ENCODE data around the gene HMOX1.
A peak's percentile ranks its signal among the peaks of the same experiment; 100 is the strongest.
"Not testable (repeated sequence)": the region's sequence is repeated elsewhere in the genome, so short reads cannot be mapped to it uniquely, and the experiment has no call there.

Gene HMOX1

DNA sequence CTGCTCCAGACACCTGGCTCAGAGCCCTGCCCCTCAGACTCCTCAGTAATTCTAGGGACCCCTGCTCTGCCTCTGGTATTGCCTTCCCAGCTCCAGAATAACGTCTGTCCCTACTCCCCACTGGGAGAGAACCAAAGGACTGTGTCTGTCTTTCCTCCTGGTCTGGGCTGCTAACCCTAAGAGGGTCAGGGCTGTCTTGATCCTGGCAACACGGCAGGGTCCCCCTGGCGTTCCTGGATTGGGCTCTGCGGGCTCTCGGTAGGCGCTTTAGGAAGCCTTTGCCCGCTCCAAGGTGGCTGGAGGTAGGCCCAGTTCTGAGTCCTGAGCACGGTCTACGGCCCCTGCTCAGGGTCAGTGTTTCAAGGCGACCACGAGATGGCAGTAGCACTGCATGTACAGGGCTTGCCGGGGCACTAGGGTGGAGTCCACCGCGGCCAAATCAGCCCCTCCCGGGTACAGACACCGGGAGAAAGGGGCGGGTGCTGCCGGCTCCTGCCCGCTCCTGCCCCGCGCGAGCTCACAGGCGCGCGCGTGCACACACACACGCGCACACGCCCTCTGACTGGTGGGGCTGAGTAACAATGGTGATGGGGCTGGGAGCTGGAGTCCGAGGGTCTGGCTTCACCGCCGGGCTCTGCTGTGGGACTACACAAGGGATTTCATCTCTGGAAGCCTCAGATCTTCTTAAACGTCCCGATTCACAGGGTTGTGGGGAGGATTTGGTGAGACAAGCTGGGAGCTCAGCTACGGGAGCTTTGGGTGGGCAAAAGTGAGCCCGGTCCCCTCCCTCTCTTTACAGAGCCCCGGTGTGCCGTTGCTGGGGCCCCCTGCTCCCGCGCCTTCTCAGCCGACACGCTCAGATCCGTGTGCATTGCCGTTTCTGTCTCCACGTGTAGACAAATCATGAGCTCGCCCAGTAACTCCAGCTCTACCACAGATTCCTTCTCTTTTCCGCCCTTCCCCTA lies 30.1 kb upstream of the HMOX1 start:
- DNase-seq, result peak; percentile 97

DNA sequence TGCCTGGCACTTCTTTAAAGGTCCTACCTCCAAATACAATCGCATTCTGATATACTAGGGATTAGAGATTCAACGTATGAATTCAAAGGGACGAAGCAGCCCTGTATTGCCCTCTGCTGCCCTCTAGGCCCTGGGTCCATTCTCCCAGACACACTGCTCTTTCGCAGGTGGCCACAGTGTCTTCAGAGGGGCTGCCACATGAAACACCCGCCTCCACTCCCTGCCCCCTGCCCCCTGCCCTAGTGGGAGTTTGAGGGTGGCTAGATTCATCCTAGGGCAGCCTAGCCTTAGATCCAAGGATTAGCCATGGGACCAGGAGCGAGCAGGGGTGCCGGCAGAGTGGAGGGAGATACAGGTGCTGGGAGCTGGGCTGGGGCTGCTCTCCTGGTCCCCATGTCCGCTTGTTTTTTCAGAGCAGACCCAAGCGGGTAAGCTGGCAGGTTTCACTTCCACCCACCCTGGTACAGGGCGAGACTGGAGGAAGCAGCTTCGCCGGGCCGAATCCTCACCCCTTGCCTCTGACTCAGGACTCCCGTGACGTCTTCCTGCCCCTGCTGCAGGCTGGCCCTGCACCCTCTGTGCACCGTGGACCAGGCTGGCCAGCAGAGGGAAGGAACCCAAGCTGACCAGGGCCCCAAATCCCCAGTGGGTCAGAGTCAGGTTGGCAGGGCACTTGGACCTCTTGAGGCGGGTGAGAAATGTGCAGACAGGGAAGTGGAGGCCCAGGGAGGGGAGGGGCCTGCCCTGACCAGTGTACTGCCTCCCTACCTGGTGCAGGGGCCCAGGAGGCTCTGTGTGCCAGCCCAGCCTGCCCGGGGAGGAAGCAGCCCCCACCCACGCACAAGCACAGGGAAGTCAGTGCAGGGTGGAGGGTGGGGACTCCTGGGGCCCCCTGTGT lies 28.4 kb upstream of the HMOX1 start:
- peak; percentile 73 for DNase-seq

DNA sequence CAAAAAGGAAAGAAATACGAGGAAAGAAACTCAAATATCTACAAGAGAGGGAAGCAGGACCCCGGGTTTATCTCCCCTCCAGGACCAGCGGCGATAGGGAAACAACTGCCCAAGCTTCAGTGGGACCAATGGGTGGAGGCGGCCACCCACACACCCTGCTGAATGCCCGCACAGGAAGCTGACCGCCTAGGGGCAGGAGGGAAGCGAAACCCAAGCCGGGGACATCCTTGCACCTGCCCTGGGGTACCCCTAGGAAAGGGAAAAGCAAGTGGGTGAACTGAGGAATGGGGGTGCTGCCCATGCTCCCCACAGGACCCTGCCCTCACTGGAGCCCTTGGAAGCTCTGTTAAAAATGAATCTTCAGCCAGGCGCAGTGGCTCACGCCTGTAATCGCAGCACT lies 27.6 kb upstream of the HMOX1 start:
- no peak for DNase-seq

DNA sequence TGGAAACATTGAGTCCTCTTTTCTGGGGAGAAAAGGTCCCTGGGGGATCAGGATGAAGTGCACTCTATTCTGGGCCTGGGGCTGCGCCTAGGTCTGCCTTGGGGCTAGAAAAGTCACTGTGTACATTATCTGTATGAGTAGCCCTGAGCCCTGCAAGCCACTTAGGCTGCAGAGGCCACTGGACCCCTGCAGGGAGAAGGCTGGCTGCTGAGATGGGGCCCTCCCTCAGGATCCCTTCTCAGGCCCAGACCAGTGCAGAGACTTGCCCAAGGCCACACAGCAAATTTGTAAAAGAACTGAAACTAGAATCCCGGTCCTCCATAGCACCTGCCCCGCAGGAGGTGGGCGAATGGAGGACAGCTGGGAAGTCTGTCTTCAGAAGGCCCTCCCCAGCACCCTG lies 26.8 kb upstream of the HMOX1 start:
- DNase-seq, result no peak

DNA sequence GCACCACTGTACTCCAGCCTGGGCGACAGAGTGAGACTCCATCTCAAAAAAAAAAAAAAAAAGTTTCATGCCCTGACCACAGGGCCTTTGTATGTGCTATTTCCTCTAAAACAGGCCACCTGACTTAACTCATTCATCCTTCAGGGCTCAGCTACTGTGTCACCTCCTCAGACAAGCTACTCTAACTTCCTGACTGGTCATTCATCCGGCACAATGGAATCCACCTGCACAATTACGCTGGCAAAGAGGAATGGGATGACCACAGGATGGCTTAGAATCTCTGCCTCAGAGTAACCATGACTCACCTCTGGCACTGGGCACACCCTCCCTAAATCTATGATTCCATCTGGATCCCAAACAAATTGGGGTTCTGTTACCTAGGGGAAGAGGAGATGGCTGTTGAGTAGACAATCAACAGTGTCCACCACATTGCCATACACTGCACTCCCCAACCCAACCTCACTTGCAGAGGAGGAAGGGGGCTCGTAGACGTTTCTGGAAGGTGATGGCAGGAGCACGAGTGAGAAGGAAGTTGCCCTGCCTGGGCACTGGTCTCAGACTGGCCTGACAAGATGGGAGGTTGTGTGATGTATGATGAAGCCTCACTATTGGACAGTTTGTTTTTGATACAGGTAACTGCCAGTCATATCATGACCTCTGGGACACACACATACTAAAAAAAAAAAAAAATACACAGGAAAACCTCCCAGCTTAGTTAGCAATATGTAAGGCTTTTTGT lies 22.8 kb upstream of the HMOX1 start:
- peak; percentile 43 for DNase-seq

DNA sequence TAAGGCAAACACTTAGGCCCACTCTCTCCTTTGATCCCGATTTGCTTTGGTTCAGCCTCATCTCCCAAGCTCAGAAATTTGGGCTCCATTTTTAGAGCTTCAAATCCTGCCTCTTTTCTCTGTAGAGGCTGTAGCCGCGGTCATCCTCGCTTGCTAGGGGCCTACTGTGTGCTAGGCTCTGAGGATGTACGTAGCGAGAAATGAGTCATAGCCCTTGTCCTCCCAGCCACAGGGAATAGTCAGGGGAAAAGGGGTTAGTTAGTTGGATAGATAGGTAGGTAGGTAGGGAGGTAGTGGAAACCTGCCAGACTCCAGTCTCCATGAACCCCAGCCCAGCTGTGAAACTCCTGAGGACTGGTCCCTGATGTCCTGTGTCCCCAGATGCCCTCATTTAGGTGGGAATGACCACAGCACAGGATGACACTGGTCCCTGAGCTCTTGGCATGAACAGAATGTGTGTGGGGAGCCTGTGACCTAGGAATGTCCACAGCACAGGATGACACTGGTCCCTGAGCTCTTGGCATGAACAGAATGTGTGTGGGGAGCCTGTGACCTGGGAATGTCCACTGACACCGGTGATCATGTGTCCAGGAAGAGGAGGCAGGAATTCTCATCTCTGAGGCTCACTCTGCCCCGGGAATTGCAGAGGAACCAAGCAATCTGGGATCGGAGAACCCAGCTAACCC lies 21.4 kb upstream of the HMOX1 start:
- DNase-seq, result no peak

DNA sequence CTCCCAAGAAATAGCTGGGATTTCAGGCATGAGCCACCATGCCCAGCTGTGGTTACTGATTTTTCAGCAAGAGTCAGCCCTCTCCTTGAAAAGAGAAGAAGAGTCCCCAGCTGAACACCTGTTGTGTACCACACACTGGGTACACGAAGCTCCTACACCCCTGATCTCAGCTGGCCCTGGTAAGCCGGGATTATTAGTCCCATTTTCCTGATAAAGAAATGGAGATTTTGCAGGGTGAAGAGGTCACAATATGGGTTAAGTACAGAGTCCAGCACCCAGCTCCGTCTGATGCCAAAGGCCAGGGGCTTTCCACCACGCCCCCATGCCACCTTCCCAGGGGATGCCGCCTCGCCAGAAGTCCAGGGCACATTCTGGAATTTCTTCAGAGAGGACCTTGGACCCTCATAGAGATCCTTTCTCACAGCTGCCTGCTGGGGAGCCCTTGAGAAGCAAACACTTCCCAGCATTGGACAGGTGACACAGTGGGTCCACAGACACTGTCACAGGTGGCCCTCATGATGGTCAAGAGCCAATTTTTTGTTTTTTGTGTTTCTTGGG lies 19.8 kb upstream of the HMOX1 start:
- DNase-seq, result no peak

DNA sequence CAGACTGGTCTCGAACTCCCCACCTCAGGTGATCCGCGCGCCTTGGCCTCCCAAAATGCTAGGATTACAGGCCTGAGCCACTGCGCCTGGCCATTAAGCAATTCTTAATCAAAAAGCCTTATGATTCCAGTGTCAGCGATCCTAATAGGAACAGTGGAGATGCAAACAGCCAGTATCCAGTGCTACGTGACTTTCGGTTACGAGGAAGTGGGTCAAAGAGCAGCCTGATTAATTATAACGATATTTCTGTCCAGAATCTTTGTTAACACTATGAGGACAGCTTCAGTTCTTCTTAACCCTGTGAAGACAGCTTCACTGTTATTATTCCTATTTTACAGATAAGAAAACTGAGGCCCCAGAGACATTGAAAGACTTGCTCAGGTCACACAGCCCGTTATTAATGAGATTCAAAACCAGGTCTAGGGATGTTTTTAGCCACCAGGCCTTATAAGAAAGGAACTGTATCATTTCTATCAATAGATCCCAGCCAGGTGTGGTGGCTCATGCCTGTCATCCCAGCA lies 17.3 kb upstream of the HMOX1 start:
- no peak for DNase-seq

DNA sequence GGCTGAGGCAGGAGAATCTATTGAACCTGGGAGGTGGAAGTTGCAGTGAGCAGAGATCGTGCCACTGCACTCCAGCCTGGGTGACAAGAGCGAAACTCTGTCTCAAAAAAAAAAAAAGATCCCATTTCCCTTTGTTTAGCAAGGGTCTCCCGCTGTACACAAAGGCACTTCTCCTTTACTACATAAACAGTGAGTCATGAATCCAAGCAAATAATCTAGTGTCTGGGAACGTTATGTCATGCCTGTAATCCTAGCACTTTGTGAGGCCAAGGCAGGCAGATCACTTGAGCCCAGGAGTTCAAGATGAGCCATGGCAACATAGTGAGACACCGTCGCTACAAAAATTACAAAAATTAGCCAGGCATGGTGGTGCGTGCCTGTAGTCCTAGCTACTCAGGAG lies 16.7 kb upstream of the HMOX1 start:
- DNase-seq, result not testable (repeated sequence)

DNA sequence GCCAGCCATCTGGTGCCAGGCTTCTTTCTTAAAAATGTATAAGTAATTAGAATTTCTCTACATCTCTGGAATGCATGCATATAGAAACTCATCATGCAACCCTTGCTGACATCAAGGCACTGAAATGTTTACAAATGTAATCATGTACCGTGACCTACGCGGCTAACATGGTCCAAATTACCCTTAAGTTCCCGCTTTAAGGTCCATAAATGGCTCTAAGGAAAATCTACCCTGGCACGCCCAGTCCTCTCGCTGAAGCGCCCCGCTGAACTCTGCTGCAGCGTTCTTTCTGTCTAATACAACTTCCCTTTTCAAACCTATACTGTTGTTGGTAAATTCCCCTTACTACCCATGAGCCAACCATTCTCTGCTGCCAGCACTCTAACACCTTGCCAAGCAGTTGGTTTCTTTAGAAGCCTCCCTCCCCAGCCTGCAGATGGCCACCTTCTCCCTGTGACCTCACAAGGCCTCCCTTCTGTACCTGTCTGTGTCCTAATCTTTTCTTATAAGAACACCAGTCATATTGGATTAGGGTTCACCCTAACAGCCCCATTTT lies 13.5 kb upstream of the HMOX1 start:
- DNase-seq, result no peak

DNA sequence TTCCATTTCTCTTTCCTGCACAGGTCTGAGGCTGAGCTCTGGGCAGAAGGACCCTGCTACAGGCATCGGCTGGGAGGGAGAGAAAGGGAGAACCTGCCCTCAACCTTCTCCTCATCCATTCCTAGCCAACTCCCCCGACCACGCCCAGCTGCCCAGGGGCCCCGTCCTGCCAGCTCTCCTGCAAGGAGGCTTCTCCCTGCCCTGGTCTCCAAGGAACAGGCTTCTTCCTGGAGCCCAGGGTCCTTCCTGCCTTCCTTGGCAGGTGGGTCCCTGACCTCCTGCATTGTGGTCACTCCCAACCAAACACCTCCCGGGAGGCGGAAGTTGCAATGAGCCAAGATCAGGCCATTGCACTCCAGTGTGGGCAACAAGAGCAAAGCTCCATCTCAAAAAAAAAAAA lies 12.5 kb upstream of the HMOX1 start:
- no peak for DNase-seq

DNA sequence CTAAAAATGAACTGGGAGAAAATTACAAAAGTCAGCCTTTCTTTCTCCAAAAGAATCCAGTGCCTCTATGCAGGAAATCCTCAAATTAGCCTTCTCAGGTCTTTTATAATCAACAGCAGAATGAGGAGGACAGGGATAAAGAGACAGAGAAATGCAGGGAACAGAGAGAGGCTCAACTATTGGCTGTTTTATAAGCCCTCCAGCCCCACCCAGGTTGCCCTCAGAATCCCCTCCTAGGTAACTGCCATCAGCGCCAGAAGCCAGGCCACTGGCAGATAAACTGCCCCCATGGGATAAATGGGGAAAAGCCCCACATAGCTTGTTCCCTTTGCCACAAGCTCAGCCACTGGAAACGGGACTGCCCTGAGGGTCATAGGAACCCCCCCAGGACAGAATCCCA lies 10.9 kb upstream of the HMOX1 start:
- no peak for DNase-seq

DNA sequence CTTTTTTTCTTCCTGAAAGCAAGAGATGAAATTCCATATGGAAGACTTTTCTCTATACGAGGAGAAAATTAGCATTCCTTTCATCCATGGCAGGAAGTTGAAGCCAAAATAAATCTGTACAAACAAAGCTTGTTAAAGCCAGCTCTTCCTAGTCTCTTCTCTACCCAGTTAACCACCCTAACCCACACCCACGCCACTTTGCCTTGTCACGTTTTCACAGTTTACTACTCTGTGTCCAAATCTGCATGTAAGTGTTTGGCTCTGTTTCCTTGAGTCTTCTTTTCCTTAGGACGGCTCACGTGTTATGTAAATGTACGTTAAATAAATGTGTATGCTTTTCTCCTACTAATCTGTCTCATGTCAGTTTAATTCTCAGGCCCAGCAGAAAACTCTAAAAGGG lies 7.1 kb upstream of the HMOX1 start:
- no peak for DNase-seq

DNA sequence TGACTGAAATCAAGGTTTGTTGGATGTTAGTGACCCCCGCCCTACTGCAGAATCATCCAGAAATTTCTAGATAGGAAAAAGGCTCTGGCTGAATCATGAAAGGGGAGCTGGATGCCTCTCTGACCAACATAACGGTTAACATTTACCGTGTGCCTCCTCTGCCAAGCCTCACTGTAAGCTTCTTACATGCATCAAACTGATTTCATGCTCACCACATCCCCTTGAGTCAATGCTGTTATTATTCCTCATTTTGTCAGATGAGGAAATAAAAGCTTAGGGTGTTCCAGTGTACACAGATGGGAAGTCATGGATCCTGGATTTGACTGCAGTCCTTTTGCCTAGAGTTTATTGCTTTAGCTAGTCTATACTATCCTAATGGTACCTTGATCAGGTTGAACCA lies 5.9 kb upstream of the HMOX1 start:
- no peak for DNase-seq

DNA sequence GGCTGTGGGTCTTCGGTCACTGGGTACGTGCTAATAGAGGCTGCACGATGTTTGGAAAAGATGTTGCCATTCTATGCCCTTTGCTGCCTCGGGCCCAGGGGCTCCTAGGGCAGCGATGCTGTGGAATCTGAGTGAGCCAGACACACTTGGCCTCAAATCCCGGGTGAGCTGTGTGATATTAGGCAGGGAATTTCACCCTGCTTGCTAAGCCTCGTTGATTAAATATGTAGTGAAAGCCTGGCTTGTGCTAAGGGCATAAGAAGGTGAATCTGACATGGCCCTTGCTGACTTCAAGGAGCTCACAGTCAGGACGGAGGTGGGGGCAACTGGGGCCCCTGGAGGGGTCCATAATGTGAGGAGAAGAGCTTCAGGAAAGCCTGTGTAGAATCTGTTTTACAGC lies 5.4 kb upstream of the HMOX1 start:
- DNase-seq, result no peak

DNA sequence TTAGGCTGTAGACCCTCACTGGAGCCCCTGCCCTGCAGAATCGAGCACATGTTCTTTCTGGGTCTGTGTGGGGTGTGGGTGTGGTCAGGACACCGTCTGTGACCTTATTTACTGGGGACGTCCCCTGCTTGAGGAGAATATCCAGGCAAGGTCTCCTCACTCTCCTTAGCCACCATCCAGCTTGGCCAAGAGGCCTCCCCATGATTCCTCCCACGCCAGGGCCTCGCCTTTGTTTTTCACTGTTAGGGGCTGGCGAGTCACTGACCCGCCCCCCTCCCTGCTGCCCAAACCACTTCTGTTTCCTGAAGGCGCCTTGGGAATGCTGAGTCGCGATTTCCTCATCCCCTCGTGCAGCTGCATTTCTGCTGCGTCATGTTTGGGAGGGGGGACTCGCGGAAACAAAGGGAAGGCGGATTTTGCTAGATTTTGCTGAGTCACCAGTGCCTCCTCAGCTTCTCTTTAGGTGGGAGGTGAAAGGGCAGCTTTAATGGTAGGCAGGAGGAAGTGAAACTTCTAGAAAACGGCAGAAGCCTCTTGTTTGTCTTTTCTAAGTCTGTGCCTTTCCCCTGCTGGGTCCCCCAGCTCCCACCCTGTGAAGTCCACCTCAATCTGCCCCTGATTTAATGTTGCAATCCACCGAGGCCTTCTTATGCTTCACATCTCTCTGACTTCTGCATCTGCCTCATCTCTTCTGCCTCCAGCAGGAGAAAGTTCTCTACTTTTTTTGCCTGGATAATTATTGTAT lies 4.0 kb upstream of the HMOX1 start:
- DNase-seq, result peak; percentile 98

DNA sequence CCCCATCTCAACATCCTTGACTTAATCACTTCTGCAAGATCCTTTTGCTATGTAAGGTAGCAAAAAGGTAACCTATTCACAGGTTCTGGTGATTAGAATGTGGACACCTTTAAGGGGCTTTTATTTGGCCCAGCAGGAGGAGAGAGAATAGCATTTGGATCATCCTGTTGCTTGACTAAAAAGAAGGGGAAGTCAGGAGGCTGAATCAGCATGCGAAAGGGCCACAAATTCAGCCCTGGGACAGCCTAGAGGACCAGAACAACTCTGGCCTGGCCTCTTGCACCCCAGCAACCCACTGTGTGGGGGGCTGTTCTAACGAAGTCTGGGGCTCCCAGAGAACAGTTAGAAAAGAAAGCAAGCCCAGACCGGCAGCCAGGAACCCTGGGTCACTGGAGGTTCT lies 3.2 kb upstream of the HMOX1 start:
- DNase-seq, result no peak

DNA sequence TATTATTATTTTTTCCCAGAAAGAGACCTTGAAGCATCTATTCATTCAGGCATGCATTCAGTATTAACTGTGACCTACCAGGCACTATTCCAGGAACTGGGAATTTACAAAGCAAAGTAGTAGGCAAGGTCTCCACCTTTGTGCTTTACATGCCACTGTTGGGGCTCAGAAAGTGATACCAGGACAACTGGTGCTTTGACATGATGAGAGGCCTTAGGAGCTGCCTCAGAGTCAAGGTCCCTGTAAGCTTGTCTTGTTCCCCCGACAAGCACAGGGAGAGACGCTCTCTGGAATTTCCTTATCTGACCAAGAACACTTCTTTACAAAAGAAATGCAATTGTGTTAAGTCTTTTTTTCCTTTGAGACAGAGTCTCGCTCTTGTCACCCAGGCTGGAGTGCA lies 2.3 kb upstream of the HMOX1 start:
- DNase-seq, result no peak

DNA sequence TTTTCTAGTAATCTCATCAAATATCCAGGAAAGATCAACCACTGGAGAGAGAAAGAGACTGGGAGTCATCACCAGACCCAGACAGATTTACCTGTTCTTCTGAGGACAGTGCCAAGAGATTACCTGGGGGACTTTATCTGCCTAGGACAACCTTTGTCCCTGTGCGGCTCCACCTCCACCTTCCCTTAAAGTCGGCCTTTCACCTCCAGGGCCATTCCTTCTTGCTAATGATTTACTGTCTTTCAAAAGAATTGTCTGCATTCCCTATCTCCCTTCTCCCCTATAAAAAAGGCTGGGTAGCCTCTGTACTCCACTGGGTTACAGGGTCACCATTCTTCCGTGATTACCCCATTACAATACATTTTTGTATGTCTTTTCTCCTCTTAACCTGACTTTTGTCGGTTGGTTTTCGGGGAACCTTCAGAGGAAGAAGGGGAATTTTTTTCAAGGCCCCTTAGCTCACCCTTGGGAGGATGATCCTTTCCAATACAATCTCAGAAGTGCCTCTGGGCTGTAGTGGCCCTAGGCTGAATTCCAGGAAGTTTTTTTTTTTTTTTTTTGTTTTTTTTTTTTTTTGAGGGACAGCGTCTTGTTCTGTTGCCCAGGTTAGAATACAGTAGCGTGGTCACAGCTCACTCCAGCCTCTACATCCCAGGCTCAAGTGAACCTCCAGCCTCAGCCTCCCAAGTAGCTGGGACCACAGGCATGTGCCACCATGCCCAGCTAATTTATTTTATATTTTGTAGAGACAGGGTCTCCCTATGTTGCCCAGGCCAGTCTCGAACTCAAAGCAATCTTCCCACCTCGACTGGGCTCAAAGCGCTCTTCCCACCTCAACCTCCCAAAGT lies 1.5 kb upstream of the HMOX1 start:
- DNase-seq, result peak; percentile 85

DNA sequence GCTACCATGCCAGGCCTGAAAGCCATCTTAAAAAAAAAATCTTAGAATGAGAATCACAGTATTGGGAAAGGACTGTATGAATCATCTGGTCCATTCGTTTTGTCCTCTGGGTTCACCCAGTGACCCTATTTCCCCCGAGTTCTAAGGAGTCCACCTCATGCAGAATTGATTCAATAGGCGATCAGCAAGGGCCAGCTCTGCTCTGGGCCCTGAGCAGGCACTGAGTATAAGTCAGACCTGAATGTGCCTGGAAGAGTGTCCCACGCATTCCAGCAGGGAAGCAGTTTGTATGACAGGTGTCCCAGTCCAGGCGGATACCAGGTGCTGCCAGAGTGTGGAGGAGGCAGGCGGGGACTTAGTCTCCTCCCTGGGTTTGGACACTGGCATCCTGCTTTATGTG lies 883 bp upstream of the HMOX1 start:
- no peak for DNase-seq

Data from islet precursor cell (in vitro differentiated cells).